K562 (cell line): ENCODE measurements around the gene INTS4. TPM values are rescaled to one million over a fixed set of nuclear protein-coding genes. Genes with fewer than 3 reads are reported as not detected.
A peak's percentile ranks its signal among the peaks of the same experiment; 100 is the strongest.

ENCODE experiments used
- BDP1 ChIP-seq: IDR thresholded peaks from 3 replicates; pipeline ENCODE4 v1.6.1; 2011; ENCODE audit not compliant: insufficient read length, insufficient read depth
- DMBX1 ChIP-seq: fragments of 250-450 bp; sonication (Bioruptor Pico); IDR thresholded peaks from 2 replicates; pipeline ENCODE4 v1.8.0; 2022; ENCODE audit warnings: inconsistent platforms, mild to moderate bottlenecking, moderate library complexity, borderline replicate concordance
- EP400 ChIP-seq: fragments of 450-650 bp; IDR thresholded peaks from 2 replicates; pipeline ENCODE4 v1.6.1; 2017; ENCODE audit warnings: antibody characterized with exemption, mild to moderate bottlenecking, moderate library complexity
- HOMEZ ChIP-seq: fragments of 250-450 bp; sonication (Bioruptor Pico); IDR thresholded peaks from 2 replicates; pipeline ENCODE4 v1.4.0; 2020; ENCODE audit warnings: mild to moderate bottlenecking, moderate library complexity
- L3MBTL2 ChIP-seq: fragments of 450-650 bp; IDR thresholded peaks from 2 replicates; pipeline ENCODE4 v1.6.1; 2016; ENCODE audit warnings: mild to moderate bottlenecking, moderate library complexity
- PKNOX1 ChIP-seq: fragments of 450-650 bp; IDR thresholded peaks from 2 replicates; pipeline ENCODE4 v1.6.1; 2016
- PTTG1 ChIP-seq: fragments of 450-650 bp; IDR thresholded peaks from 2 replicates; pipeline ENCODE4 v1.6.1; 2016; ENCODE audit warnings: low read depth, mild to moderate bottlenecking, missing genetic modification characterization, missing compliant biosample characterization
- RBBP5 ChIP-seq: fragments of 200-600 bp; sonication (generic); IDR thresholded peaks from 2 replicates; pipeline ENCODE4 v1.6.1; 2012; ENCODE audit warnings: borderline replicate concordance, mild to moderate bottlenecking, low read length, control low read depth, inconsistent platforms; ENCODE audit not compliant: insufficient read depth, poor library complexity, severe bottlenecking
- RBM39 ChIP-seq: fragments of 200-400 bp; formaldehyde crosslinking; optimal IDR thresholded peaks from 2 replicates; pipeline ENCODE3; 2018; ENCODE audit warnings: low read depth, low read length
- SAFB ChIP-seq: fragments of 200-400 bp; formaldehyde crosslinking; IDR thresholded peaks from 2 replicates; pipeline ENCODE4 v1.6.1; 2017; ENCODE audit warnings: low read depth, low read length, borderline replicate concordance
- SIRT6 ChIP-seq: IDR thresholded peaks from one replicate; pipeline ENCODE4 v1.6.1; 2012; ENCODE audit warnings: low read depth, mild to moderate bottlenecking, control low read depth, inconsistent platforms, low read length, moderate library complexity
- ZC3H8 ChIP-seq: fragments of 450-650 bp; IDR thresholded peaks from 2 replicates; pipeline ENCODE4 v1.6.1; 2017
- ZKSCAN8 ChIP-seq: fragments of 200-800 bp; sonication (Bioruptor generic); IDR thresholded peaks from 2 replicates; pipeline ENCODE4 v1.6.1; 2016; ENCODE audit warnings: missing genetic modification characterization, missing compliant biosample characterization
- ZNF23 ChIP-seq: fragments of 250-450 bp; sonication (Bioruptor Pico); IDR thresholded peaks from 2 replicates; pipeline ENCODE4 v1.4.0; 2020; ENCODE audit warnings: mild to moderate bottlenecking
- ZNF407 ChIP-seq: fragments of 450-650 bp; IDR thresholded peaks from 2 replicates; pipeline ENCODE4 v1.6.1; 2016; ENCODE audit warnings: low read depth
- ZNF785 ChIP-seq: fragments of 250-450 bp; sonication (Bioruptor Pico); IDR thresholded peaks from 2 replicates; pipeline ENCODE4 v1.4.0; 2020; ENCODE audit warnings: mild to moderate bottlenecking
- polyA plus RNA-seq, 8 experiments: library from polyadenylated mRNA; depleted of rRNA in 4 of 8; stranded (reverse) in 5 of 8; unstranded in 3 of 8; fragments of >200 nt; fragmentation: Nextera tagmentation in 2 of 8; fragmentation: Illumina TruSeq in 1 of 8; extraction: Ambion mirVana in 2 of 8; extraction: Trizol in 1 of 8; gene quantifications; 2 replicates each; pipeline versions ENCODE4 v1.2.1 to v1.2.3, GENCODE V29; 2011 to 2014; ENCODE audit warnings: inconsistent platforms in 1 of 8, missing spikeins in 1 of 8
- total RNA-seq, 7 experiments: library from RNA; depleted of rRNA in 6 of 7; stranded (reverse); fragments of >200 nt in 6 of 7; fragmentation: Illumina TruSeq in 2 of 7; extraction: Trizol in 2 of 7; gene quantifications; 2 replicates each; pipeline versions ENCODE4 v1.2.1 to v1.2.3, GENCODE V29; 2011 to 2021; ENCODE audit warnings: low replicate concordance in 1 of 7

INTS4 gene
- total and polyA plus RNA-seq, 9 of the 15 experiments (the other 6 are each of a cell fraction or from before 2014, with no cell fraction given), result 28.4 to 53.4 (median 44.5) TPM

- TF ChIP-seq RBBP5 (no peak), EP400 (peak; percentile 53), HOMEZ (CRISPR knock-in tag) (no peak), ZNF407 (no peak), ZC3H8 (no peak), PKNOX1 (no peak), ZKSCAN8 (CRISPR knock-in tag) (no peak), BDP1 (no peak), ZNF785 (CRISPR knock-in tag) (no peak), PTTG1 (tag) (no peak), DMBX1 (CRISPR knock-in tag) (peak; percentile 18; the same call in 1 of the 2 replicates), ZNF23 (CRISPR knock-in tag) (no peak), L3MBTL2 (peak; percentile 90), SAFB (no peak), SIRT6 (no peak), RBM39 (no peak)
Observed at GRCh38 chr11:78034623-78035022, 40.2 kb upstream of the INTS4 start (continued).
